ENCODE measurements around the gene GRIN3A.
A peak's percentile ranks its signal among the peaks of the same experiment; 100 is the strongest.
"Not testable (repeated sequence)": the region's sequence is repeated elsewhere in the genome, so short reads cannot be mapped to it uniquely, and the experiment has no call there.

The GRIN3A gene

DNA sequence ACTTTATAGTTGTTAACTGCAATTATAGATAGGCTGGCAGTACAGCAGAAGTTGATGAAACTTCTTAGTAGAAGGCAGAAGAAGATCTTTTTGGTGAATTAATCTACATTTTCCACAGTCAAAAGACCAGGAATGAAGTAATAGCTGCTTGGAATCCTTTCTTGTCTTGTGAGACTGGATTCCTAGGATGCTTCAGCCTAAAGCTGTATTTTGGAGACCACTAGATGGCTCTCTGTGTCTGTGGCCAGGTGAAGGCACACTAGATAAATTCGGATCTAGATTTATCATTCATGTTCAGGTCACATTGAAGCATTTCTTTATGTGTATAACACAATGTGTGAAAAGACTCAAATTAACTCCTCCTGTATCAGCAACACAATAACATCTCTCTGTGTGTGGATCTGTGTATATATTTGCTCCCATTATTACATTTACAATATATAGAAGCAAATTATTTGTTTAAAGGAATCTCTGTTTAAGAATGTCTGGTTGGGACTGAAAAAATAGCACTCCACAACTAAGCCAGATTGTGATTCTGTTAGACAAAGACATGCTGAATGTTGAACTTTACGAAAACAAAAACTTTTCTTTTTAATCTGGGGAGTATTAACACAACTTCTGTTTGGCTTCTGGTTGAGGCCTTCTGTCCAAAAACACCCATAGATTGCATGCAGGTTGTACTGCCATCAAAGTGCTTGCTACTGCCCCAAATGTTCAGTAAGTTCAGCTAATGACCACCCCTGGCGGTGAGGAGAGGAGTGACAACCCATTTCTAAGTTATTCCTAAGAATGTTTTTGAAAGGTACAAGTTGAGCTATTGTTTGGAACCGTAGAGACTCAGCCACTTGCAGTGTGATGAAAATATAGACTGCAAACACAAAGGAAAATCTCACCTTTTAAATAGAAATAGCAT, 10.6 kb downstream of the GRIN3A start:
- TF ChIP-seq, protein P1, sequence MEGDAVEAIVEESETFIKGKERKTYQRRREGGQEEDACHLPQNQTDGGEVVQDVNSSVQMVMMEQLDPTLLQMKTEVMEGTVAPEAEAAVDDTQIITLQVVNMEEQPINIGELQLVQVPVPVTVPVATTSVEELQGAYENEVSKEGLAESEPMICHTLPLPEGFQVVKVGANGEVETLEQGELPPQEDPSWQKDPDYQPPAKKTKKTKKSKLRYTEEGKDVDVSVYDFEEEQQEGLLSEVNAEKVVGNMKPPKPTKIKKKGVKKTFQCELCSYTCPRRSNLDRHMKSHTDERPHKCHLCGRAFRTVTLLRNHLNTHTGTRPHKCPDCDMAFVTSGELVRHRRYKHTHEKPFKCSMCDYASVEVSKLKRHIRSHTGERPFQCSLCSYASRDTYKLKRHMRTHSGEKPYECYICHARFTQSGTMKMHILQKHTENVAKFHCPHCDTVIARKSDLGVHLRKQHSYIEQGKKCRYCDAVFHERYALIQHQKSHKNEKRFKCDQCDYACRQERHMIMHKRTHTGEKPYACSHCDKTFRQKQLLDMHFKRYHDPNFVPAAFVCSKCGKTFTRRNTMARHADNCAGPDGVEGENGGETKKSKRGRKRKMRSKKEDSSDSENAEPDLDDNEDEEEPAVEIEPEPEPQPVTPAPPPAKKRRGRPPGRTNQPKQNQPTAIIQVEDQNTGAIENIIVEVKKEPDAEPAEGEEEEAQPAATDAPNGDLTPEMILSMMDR (IDR thresholded peaks at IDR 0.05; ENCODE audit: control insufficient read depth, extremely low read depth, insufficient read depth) = peak; percentile 83
- DNase-seq (ENCODE audit: low read depth) = no peak
- H3K4me3 ChIP-seq (ENCODE audit: low read depth, low read length) = no peak overlapping the region

DNA sequence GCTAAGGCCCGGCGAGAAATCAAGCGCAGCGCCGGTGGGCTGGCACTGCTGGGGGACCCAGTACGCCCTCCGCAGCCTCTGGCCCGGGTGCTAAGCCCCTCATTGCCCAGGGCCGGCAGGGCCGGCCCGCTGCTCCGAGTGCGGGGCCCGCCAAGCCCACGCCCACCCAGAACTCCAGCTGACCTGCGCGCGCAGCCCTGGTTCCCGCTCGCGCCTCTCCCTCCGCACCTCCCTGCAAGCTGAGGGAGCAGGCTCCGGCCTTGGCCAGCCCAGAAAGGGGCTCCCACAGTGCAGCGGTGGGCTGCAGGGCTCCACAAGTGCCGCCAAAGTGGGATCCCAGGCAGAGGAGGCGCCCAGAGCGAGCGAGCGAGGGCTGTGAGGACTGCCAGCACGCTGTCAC, 14.2 kb downstream of the GRIN3A start:
- not testable (repeated sequence) for DNase-seq (ENCODE audit: low read depth)

DNA sequence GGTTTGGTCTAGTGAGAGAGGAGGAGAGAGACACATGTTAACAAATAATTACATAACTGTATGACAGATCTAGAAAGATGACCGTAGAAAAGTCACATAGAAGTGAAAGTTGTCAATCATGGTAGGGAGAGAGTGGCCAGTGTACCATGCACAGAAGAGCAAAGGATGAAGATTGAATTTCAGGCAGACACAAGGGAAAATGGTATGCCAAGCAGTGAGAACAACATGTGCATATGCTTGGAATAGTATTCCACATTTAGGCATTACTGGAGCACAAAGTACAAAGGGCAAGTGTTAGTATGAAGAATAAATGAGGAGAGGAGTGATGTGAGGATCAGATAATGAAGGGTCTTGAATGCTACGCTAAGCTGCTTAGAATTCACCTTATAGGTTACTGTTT, 20.3 kb downstream of the GRIN3A start:
- H3K4me3 ChIP-seq (ENCODE audit: low read depth, low read length) = no peak overlapping the region
- TF ChIP-seq, protein P1 (IDR thresholded peaks at IDR 0.05; ENCODE audit: control insufficient read depth, extremely low read depth, insufficient read depth) = no peak
- no peak for DNase-seq (ENCODE audit: low read depth)

More for the DNA sequence above, 14.2 kb downstream of the GRIN3A start:
- H3K4me3 ChIP-seq (ENCODE audit: low read depth, low read length) = not testable (repeated sequence)

DNA sequence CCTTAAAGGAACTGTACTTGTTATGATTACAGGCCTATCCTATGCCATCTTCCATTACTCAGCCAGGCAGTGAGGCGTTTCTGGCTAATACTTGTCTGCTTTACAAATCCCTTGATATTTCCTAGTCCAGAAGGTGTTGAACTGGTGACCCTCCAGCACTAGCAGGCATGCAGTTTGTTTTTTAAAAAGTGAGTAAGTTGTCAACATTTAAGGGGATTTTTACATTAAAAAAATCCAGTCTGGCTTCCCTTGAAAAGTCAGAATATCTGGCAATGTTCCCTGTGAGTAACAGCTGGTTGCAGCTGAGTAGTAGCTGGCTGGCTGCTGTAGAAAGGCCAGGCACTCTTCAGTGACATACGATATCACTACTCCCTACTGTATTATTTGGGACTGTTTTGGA, 21.8 kb downstream of the GRIN3A start:
- TF ChIP-seq, protein P1 (IDR thresholded peaks at IDR 0.05; ENCODE audit: control insufficient read depth, extremely low read depth, insufficient read depth) = no peak
- no peak overlapping the region for H3K4me3 ChIP-seq (ENCODE audit: low read depth, low read length)
- no peak for DNase-seq (ENCODE audit: low read depth)

DNA sequence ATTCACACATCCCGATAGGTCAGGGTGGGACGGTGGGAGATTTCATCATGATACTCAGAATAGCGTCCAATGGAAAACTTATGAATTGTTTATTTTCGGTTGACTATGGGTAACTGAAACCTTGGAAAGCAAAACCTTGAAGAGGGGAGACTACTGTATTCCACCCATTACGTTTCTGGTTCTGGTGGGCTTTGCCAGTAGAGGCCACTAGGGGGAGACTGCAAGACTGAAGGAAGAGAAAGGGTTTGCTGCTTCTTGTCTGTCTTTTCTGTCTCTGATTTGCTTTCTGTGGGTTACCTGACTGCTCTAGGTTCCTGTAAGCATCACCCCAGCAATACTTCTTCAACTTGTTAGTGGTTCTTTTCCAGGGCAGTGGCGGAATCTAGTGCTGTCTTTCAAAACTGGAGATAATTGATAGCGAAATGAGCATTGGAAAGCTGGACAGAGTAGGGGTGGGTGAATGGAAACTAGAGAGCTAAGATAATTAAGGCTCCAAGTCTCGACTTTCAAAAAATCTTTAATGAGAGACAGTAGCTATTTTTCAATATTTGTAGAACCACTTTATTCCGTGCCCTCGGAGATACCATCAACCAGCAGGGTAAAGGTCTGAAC, 27.0 kb downstream of the GRIN3A start:
- no peak for DNase-seq (ENCODE audit: low read depth)
- TF ChIP-seq, protein P1 (IDR thresholded peaks at IDR 0.05; ENCODE audit: control insufficient read depth, extremely low read depth, insufficient read depth) = peak; percentile 64

DNA sequence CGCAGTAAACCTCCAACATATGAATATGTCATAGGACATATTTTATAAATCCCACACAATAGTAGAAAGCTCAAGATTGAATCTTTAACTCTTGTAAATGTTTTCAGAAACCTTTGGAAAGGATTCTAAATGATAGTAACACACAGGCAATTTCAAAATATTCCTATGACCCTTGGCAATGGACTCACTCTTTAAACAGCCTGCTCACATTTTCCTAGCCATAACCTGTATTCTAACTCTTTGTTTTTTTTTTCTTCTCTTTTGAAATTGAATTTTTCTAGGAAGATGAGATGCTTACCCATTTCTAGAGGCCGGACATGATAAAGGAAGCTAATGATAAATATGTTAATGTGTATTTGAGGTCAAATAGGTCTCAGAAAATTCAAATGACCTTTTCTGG, 29.6 kb downstream of the GRIN3A start:
- TF ChIP-seq, protein P1 (IDR thresholded peaks at IDR 0.05; ENCODE audit: control insufficient read depth, extremely low read depth, insufficient read depth) = no peak
- DNase-seq (ENCODE audit: low read depth) = no peak
- no peak overlapping the region for H3K4me3 ChIP-seq (ENCODE audit: low read depth, low read length)

More for the DNA sequence above, 27.0 kb downstream of the GRIN3A start:
- no peak overlapping the region for H3K4me3 ChIP-seq (ENCODE audit: low read depth, low read length)

DNA sequence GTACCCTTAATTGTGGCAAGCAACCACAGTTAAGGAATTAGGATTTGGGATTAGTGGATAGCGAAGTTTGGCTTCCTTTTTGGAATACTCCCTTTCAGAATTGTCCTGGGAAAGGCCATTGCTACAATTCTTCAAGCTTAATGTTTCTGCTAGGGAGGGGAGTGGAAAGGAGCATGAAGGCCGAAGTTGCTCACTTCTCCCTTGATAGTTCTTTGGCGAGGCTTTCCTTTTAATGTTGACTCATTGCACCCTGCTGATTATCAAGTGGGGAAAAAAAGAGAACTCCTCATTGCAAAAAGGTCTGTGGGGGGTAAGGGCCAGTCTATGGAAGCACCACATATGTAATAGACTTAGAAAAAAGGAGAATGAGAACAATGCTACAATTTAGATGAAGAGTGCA, 30.7 kb downstream of the GRIN3A start:
- no peak for DNase-seq (ENCODE audit: low read depth)
- no peak overlapping the region for H3K4me3 ChIP-seq (ENCODE audit: low read depth, low read length)
- TF ChIP-seq, protein P1 (IDR thresholded peaks at IDR 0.05; ENCODE audit: control insufficient read depth, extremely low read depth, insufficient read depth) = no peak

Data from LNCaP clone FGC (cell line).